HCT116 (cell line): ENCODE measurements around the gene ANKRD39. TPM values are rescaled to one million over a fixed set of nuclear protein-coding genes. Genes with fewer than 3 reads are reported as not detected.

Source experiments
- ATAC-seq: fragments of 200-7000 bp; cut with Tn5 transposase; 2 replicates; pipeline ENCODE4 v1.9.1; 2020; ENCODE audit warnings: mild to moderate bottlenecking, moderate library complexity
- BruUV-seq: library from RNA; stranded (reverse); fragments of 400-500 nt; replicated peaks from 2 replicates; lab custom pipeline; 2021; lab: Mats Ljungman, UMichigan
- CTCF ChIA-PET: fragments of 300-600 bp; sonication (Branson Sonifier 250); formaldehyde crosslinking; loops from one replicate; lab custom pipeline; 2021; ENCODE audit warnings: antibody characterized with exemption; lab: Charles Lee
- POLR2A ChIA-PET: fragments of 300-600, 350-600 bp; sonication (Branson Sonifier 250); formaldehyde crosslinking; loops from one replicate; lab custom pipeline; 2021; ENCODE audit warnings: antibody characterized with exemption; lab: Charles Lee
- RAD21 ChIA-PET, 2 experiments: fragments of 300-600 bp; sonication (Branson Sonifier 250); formaldehyde crosslinking; loops; one replicate each; lab custom pipeline; 2023; ENCODE audit warnings: low total read pairs in 2 of 2; ENCODE audit not compliant: uncharacterized antibody in 2 of 2, unreplicated experiment in 2 of 2, low non-redundant PET in 1 of 2; lab: Charles Lee
- DNase-seq: peaks from one replicate; pipeline ENCODE4 v3.0.0-alpha.2; 2010; ENCODE audit warnings: low read depth, low spot score
- H2AFZ ChIP-seq: fragments of 200-600 bp; shearing (Covaris generic), sonication (generic); 2 replicates; pipeline ENCODE4 v1.6.1; 2017; ENCODE audit warnings: low read depth, mixed run types, mixed read lengths, antibody characterized with exemption, low read length; ENCODE audit not compliant: poor library complexity, severe bottlenecking
- H3K27ac ChIP-seq: 2 replicates; pipeline ENCODE4 v1.5.1; 2012; ENCODE audit warnings: low read depth, low read length
- H3K27me3 ChIP-seq: fragments of 200-600 bp; sonication (generic); 2 replicates; pipeline ENCODE4 v1.6.1; 2016; ENCODE audit warnings: mixed run types, low read length, mixed read lengths; ENCODE audit not compliant: insufficient read depth
- H3K36me3 ChIP-seq, 2 experiments: fragments of 200-500 bp in 1 of 2; fragments of 200-600 bp in 1 of 2; sonication (Bioruptor generic) in 1 of 2; sonication (generic) in 1 of 2; 2 replicates each; pipeline versions ENCODE4 v1.5.1 to v1.6.1; 2014 to 2016; ENCODE audit warnings: low read length in 2 of 2, inconsistent platforms in 1 of 2, mixed read lengths in 1 of 2, mixed run types in 1 of 2; ENCODE audit not compliant: insufficient read depth in 2 of 2, control insufficient read depth in 1 of 2
- H3K4me1 ChIP-seq, 2 experiments: fragments of 200-600 bp in 1 of 2; sonication (generic) in 1 of 2; 2 replicates each; pipeline versions ENCODE4 v1.5.1 to v1.6.1; 2012 to 2017; ENCODE audit warnings: low read length in 2 of 2, inconsistent platforms in 1 of 2, mild to moderate bottlenecking in 1 of 2, mixed read lengths in 1 of 2, mixed run types in 1 of 2, moderate library complexity in 1 of 2; ENCODE audit not compliant: insufficient read depth in 2 of 2, control insufficient read depth in 1 of 2
- H3K4me2 ChIP-seq: fragments of 200-600 bp; sonication (generic); 2 replicates; pipeline ENCODE4 v1.6.1; 2017; ENCODE audit warnings: mixed run types, low read length, mixed read lengths
- H3K4me3 ChIP-seq, 2 experiments: fragments of 200-600 bp in 1 of 2; sonication (generic) in 1 of 2; replicated peaks in 1 of 2; 2 replicates each; pipeline ENCODE4 v1.5.1; 2011 to 2016; ENCODE audit warnings: low read length in 2 of 2, control low read depth in 1 of 2, low read depth in 1 of 2, mild to moderate bottlenecking in 1 of 2, mixed read lengths in 1 of 2, mixed run types in 1 of 2
- H3K79me2 ChIP-seq: fragments of 200-600 bp; sonication (generic); 2 replicates; pipeline ENCODE4 v1.6.1; 2017; ENCODE audit warnings: mild to moderate bottlenecking, mixed run types, low read length, moderate library complexity, mixed read lengths; ENCODE audit not compliant: insufficient read depth
- H3K9ac ChIP-seq: fragments of 200-600 bp; sonication (generic); 2 replicates; pipeline ENCODE4 v1.6.1; 2016; ENCODE audit warnings: low read length, mixed read lengths
- H3K9me2 ChIP-seq: fragments of 200-600 bp; sonication (generic), shearing (Covaris generic); 2 replicates; pipeline ENCODE4 v1.6.1; 2017; ENCODE audit warnings: mixed run types, mild to moderate bottlenecking, moderate library complexity; ENCODE audit not compliant: insufficient read depth
- H3K9me3 ChIP-seq, 2 experiments: fragments of 200-500 bp in 1 of 2; fragments of 200-600 bp in 1 of 2; sonication (Bioruptor generic) in 1 of 2; sonication (generic) in 1 of 2; 2 replicates each; pipeline ENCODE4 v1.6.1; 2014 to 2017; ENCODE audit warnings: low read length in 2 of 2, mixed read lengths in 2 of 2, inconsistent platforms in 1 of 2, low read depth in 1 of 2, mild to moderate bottlenecking in 1 of 2, mixed run types in 1 of 2, moderate library complexity in 1 of 2; ENCODE audit not compliant: control insufficient read depth in 1 of 2, insufficient read depth in 1 of 2
- H4K20me1 ChIP-seq: fragments of 200-600 bp; sonication (generic), shearing (Covaris generic); 2 replicates; pipeline ENCODE4 v1.6.1; 2017; ENCODE audit warnings: mixed run types, mild to moderate bottlenecking, moderate library complexity; ENCODE audit not compliant: insufficient read depth
- EZH2phosphoT487 ChIP-seq: fragments of 200-600 bp; IDR thresholded peaks from 2 replicates; pipeline ENCODE4 v1.6.1; 2018; ENCODE audit warnings: antibody characterized with exemption, borderline replicate concordance
- JUND ChIP-seq: IDR thresholded peaks from 2 replicates; pipeline ENCODE4 v1.6.1; 2012
- MAX ChIP-seq: IDR thresholded peaks from 2 replicates; pipeline ENCODE4 v1.6.1; 2012
- POLR2A ChIP-seq: IDR thresholded peaks from 2 replicates; pipeline ENCODE4 v1.7.0; 2011; ENCODE audit warnings: borderline replicate concordance; ENCODE audit not compliant: insufficient read depth, insufficient read length; ENCODE audit errors: extremely low read depth
- POLR2AphosphoS5 ChIP-seq: IDR thresholded peaks from 2 replicates; pipeline ENCODE4 v1.6.1; 2011; ENCODE audit warnings: mild to moderate bottlenecking, low read depth, low read length, moderate library complexity
- REST ChIP-seq: IDR thresholded peaks from 2 replicates; pipeline ENCODE4 v1.6.1; 2012; ENCODE audit warnings: low read depth
- ZBTB33 ChIP-seq: IDR thresholded peaks from 2 replicates; pipeline ENCODE4 v1.6.1; 2011; ENCODE audit warnings: mild to moderate bottlenecking, low read length, moderate library complexity; ENCODE audit not compliant: insufficient replicate concordance; ENCODE audit errors: extremely low read depth
- intact Hi-C: fragments of 100-400 bp; cut with micrococcal nuclease; formaldehyde crosslinking; loops from 2 replicates; pipeline ENCODE4 v1.10.0; 2022
- total RNA-seq: library from RNA; stranded (reverse); gene quantifications from one replicate; pipeline ENCODE4 v1.2.1, GENCODE V29; 2021; ENCODE audit not compliant: unreplicated experiment

ANKRD39 gene
- total RNA-seq, 1 experiment from 2014 or later, result 24.2 TPM

- H3K9me2 ChIP-seq, result no peaks in the 10 kb centered on the region
- no peak for DNase-seq
- H3K27ac ChIP-seq, result no peak overlapping the region
- no peaks in the 10 kb centered on the region for H4K20me1 ChIP-seq
- H3K79me2 ChIP-seq, result no peaks in the 10 kb centered on the region
- H3K27me3 ChIP-seq, result no peaks in the 10 kb centered on the region
- no TSS peak for BruUV-seq
- intact Hi-C loops, result no loop called here
- H3K9ac ChIP-seq, result no peak overlapping the region
- ATAC-seq, result no peak
- H3K4me2 ChIP-seq, result no peak overlapping the region
- POLR2A ChIA-PET, result no interaction called here
- TF ChIP-seq JUND (no peak), EZH2phosphoT487 (no peak), POLR2A (no peak), ZBTB33 (no peak)
- TF ChIP-seq, all 23 proteins: peak for 0
- no peak overlapping the region for H2AFZ ChIP-seq
- H3K36me3 ChIP-seq, result no peaks in the 10 kb centered on the region
- H3K4me1 ChIP-seq, result peaks cover 13 to 23% of the 10 kb centered on the region in 2 experiments; a peak in 3 of 4 replicates
- no peaks in the 10 kb centered on the region for H3K9me3 ChIP-seq
- H3K4me3 ChIP-seq, result no peak overlapping the region
- ChIA-PET CTCF (no interaction called here), RAD21 (no interaction called here)
These were observed 36.3 kb upstream of the ANKRD39 start for GRCh38 chr2:96894151-96894531.

GRCh38 chr2:96893289-96894150, 35.7 kb upstream of the ANKRD39 start:
- BruUV-seq, result no TSS peak
- no peak overlapping the region for H3K4me2 ChIP-seq
- CTCF ChIA-PET, result no interaction called here
- H3K79me2 ChIP-seq, result no peaks in the 10 kb centered on the region
- no peak overlapping the region for H3K27ac ChIP-seq
- intact Hi-C loops, result no loop called here
- H3K36me3 ChIP-seq, result no peaks in the 10 kb centered on the region
- H3K4me1 ChIP-seq, result peaks cover 13 to 23% of the 10 kb centered on the region in 2 experiments; a peak in 3 of 4 replicates
- RAD21 ChIA-PET, result no interaction called here
- H3K9ac ChIP-seq, result no peak overlapping the region
- TF ChIP-seq POLR2AphosphoS5, result no peak
- no peak for TF ChIP-seq REST
- TF ChIP-seq JUND, result no peak
- TF ChIP-seq MAX, result no peak
- H4K20me1 ChIP-seq, result no peaks in the 10 kb centered on the region
- H2AFZ ChIP-seq, result no peak overlapping the region
- H3K9me2 ChIP-seq, result no peaks in the 10 kb centered on the region
- no peak overlapping the region for H3K4me3 ChIP-seq
- DNase-seq (no peak), ATAC-seq (no peak)
- no peaks in the 10 kb centered on the region for H3K27me3 ChIP-seq
- H3K9me3 ChIP-seq, result no peaks in the 10 kb centered on the region
- POLR2A ChIA-PET, result no interaction called here
